Mammary epithelial cell (primary cell): ENCODE results near the gene FTSJ1.

Source experiments
- EZH2 ChIP-seq: IDR thresholded peaks from 2 replicates; pipeline ENCODE4 v1.6.1; 2012; ENCODE audit warnings: low read length, inconsistent platforms, borderline replicate concordance
- TF ChIP-seq, protein P1 (sequence below), 2 donors: IDR thresholded peaks in 1 of 2; conservative IDR thresholded peaks in 1 of 2; 2 replicates each; pipeline ENCODE4 v1.5.1; 2011 to 2012; ENCODE audit warnings: inconsistent platforms in 2 of 2, low read length in 2 of 2, mild to moderate bottlenecking in 2 of 2, control low read depth in 1 of 2, low read depth in 1 of 2; ENCODE audit not compliant: insufficient read depth in 1 of 2; ENCODE audit errors: extremely low read depth in 1 of 2

- TF ChIP-seq, protein P1, sequence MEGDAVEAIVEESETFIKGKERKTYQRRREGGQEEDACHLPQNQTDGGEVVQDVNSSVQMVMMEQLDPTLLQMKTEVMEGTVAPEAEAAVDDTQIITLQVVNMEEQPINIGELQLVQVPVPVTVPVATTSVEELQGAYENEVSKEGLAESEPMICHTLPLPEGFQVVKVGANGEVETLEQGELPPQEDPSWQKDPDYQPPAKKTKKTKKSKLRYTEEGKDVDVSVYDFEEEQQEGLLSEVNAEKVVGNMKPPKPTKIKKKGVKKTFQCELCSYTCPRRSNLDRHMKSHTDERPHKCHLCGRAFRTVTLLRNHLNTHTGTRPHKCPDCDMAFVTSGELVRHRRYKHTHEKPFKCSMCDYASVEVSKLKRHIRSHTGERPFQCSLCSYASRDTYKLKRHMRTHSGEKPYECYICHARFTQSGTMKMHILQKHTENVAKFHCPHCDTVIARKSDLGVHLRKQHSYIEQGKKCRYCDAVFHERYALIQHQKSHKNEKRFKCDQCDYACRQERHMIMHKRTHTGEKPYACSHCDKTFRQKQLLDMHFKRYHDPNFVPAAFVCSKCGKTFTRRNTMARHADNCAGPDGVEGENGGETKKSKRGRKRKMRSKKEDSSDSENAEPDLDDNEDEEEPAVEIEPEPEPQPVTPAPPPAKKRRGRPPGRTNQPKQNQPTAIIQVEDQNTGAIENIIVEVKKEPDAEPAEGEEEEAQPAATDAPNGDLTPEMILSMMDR (conservative IDR thresholded peaks at IDR 0.05 in 1 of 2, IDR thresholded peaks at IDR 0.05 in 1 of 2; ENCODE audit: extremely low read depth in 1 of 2, insufficient read depth in 1 of 2, low read depth in 1 of 2, low read length in 2 of 2) = no peak
- TF ChIP-seq EZH2 = no peak
Measured at GRCh38 chrX:48520976-48521352, 45.0 kb downstream of the FTSJ1 start.
